Posterior vena cava (tissue), 2 donors: ENCODE measurements around the gene PSMA1. TPM values are rescaled to one million over a fixed set of nuclear protein-coding genes. Genes with fewer than 3 reads are reported as not detected.

Source experiments
- DNase-seq: peaks from one replicate; pipeline ENCODE4 v3.0.0-alpha.2; 2020; ENCODE audit warnings: low spot score
- intact Hi-C, 2 donors: fragments of 100-400 bp; cut with DNase I; formaldehyde crosslinking; loops; one replicate each; pipeline versions ENCODE4 v1.14.1 to v1.14.2; 2022 to 2023
- total RNA-seq, 2 donors: library from RNA; stranded (reverse); fragmentation: NEBNext Ultra II Directional; extraction: Animal tissue kit (Norgen Biotek cat#: 25700); gene quantifications; one replicate each; pipeline ENCODE4 v1.2.1, GENCODE V29; 2021
- donor health status: DM: yes; HTN: yes; CAD: no.
- donor health status: DM: yes; HTN: yes; CAD: no.

Gene PSMA1
- total RNA-seq, 2 donors from 2014 or later, result 112 to 140 TPM

- DNase-seq, result no peak
- intact Hi-C loops, result loop anchor here (5.0 to 10.0 kb wide), 4 partner anchors 104 to 1126 kb away; partner anchors contain the start of gene RRAS2 (in 1 of the 2)
Measured at GRCh38 chr11:14458377-14458776, 61.8 kb downstream of the PSMA1 start.

DNA sequence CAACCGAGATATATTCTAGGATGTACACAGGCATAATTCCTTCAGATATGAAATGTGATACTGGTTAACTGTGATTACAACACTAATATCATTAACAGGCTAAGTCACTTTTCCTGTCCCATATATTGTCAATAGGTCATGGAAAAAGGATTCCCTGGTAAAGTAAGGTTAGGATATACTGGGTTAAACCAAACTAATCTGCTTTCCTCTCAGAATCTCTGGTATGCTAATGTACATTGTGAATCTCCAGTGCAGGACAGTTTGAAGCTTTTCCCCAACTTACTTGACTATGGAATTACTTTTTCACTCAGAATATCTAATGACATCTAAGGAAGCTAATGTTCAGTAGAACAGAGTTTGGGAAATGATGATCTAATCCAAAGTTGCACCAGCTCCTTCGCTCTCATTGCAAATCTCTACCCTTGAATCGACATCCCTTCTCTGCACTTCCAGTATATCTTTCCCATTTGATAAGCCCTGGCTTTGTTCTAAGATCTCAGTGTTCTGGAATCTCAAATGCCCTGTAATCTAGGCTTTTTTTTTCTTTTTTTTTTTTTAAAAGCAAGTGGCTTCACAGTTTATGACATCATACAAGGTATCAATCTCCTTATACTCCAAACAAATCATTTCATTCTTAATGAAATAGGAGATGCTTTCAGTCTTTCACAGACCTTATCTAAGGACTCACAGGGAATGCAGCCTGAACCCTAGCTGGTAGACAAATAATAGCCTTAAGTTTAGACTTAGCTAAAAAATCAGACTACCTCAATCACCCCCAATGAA is 64.3 kb downstream of the PSMA1 start:
- intact Hi-C loops, result loop anchor here (5.0 to 10.0 kb wide), 4 partner anchors 101 to 1129 kb away; partner anchors contain the start of gene RRAS2 (in 1 of the 2)
- no peak for DNase-seq

Other genes with a start within 250 kb of the PSMA1 start
- 10 to 100 TPM; 15.8 to 31.3 TPM for gene RRAS2, start 161.2 kb downstream of the PSMA1 start, total RNA-seq
- gene COPB1, start 20.6 kb downstream of the PSMA1 start, total RNA-seq, result 100 to 1,000 TPM; 103 to 113 TPM
- 1 to 10 TPM; 2.1 to 2.8 TPM for gene PDE3B, start 123.4 kb upstream of the PSMA1 start, total RNA-seq